Tibial artery (tissue), 4 donors: ENCODE data around the gene OSBPL3.

Source experiments
- DNase-seq, 2 donors: peaks; one replicate each; pipeline ENCODE4 v3.0.0-alpha.2; 2019
- H3K27ac ChIP-seq, 2 donors: fragments of 200-600 bp; sonication (generic) in 1 of 2; 1 replicate in 1 of 2; 2 replicates in 1 of 2; pipeline ENCODE4 v1.5.1; 2018 to 2019; ENCODE audit warnings: mild to moderate bottlenecking in 1 of 2
- H3K27me3 ChIP-seq, 2 donors: fragments of 200-600 bp; sonication (generic) in 1 of 2; one replicate each; pipeline versions ENCODE4 v1.5.1 to v1.6.0; 2016 to 2019
- H3K36me3 ChIP-seq, 3 donors: fragments of 200-600 bp; sonication (generic) in 2 of 3; one replicate each; pipeline ENCODE4 v1.5.1; 2016 to 2019; ENCODE audit warnings: mild to moderate bottlenecking in 2 of 3
- H3K4me1 ChIP-seq, 4 donors: fragments of 200-600 bp; sonication (generic) in 2 of 4; 1 replicate in 3 of 4; 2 replicates in 1 of 4; pipeline ENCODE4 v1.5.1; 2016 to 2019
- H3K4me3 ChIP-seq, 2 donors: fragments of 200-600 bp; sonication (generic) in 1 of 2; 1 replicate in 1 of 2; 2 replicates in 1 of 2; pipeline ENCODE4 v1.5.1; 2018 to 2019; ENCODE audit warnings: mild to moderate bottlenecking in 2 of 2
- H3K9me3 ChIP-seq, 3 donors: fragments of 200-600 bp; sonication (generic) in 1 of 3; one replicate each; pipeline ENCODE4 v1.5.1; 2016 to 2019
- CTCF ChIP-seq, 2 experiments: fragments of 200-600 bp in 1 of 2; fragments of 450-650 bp in 1 of 2; IDR thresholded peaks; one replicate each; pipeline ENCODE4 v1.5.1; 2017 to 2019; ENCODE audit warnings: antibody characterized with exemption in 2 of 2, mild to moderate bottlenecking in 1 of 2, moderate library complexity in 1 of 2
- intact Hi-C: fragments of 100-400 bp; cut with DNase I; formaldehyde crosslinking; loops from one replicate; pipeline ENCODE4 v1.15.0; 2023; ENCODE audit warnings: low total_unique reads

The OSBPL3 gene

GRCh38 chr7:24754906-24755506 is 225.0 kb downstream of the OSBPL3 start:
- Histone ChIP-seq H3K27ac (no peak overlapping the region), H3K4me3 (no peak overlapping the region), H3K27me3 (no peaks in the 10 kb centered on the region), H3K36me3 (no peaks in the 10 kb centered on the region), H3K9me3 (no peaks in the 10 kb centered on the region), H3K4me1 (peaks cover 0 to 11% (median 8%) of the 10 kb centered on the region in 4 donors)
- TF ChIP-seq CTCF (IDR thresholded peaks at IDR 0.05), result no peak
- DNase-seq, result no peak
- intact Hi-C loops, result no loop called here

GRCh38 chr7:24752073-24752800 is 227.7 kb downstream of the OSBPL3 start:
- H3K27me3 ChIP-seq, result no peaks in the 10 kb centered on the region
- no peak overlapping the region for H3K4me3 ChIP-seq
- no peaks in the 10 kb centered on the region for H3K36me3 ChIP-seq
- H3K27ac ChIP-seq, result no peak overlapping the region
- H3K9me3 ChIP-seq, result no peaks in the 10 kb centered on the region
- no peak for DNase-seq
- peaks cover 0 to 3% (median 0%) of the 10 kb centered on the region in 4 donors for H3K4me1 ChIP-seq
- TF ChIP-seq CTCF (IDR thresholded peaks at IDR 0.05), result no peak
- intact Hi-C loops, result no loop called here

GRCh38 chr7:24751484-24751883 is 228.5 kb downstream of the OSBPL3 start:
- H3K4me1 ChIP-seq, result peaks cover 0 to 3% (median 0%) of the 10 kb centered on the region in 4 donors
- H3K4me3 ChIP-seq, result no peak overlapping the region
- no peaks in the 10 kb centered on the region for H3K36me3 ChIP-seq
- H3K9me3 ChIP-seq, result no peaks in the 10 kb centered on the region
- intact Hi-C loops, result no loop called here
- DNase-seq, result no peak
- no peak overlapping the region for H3K27ac ChIP-seq
- no peaks in the 10 kb centered on the region for H3K27me3 ChIP-seq
- TF ChIP-seq CTCF (IDR thresholded peaks at IDR 0.05), result no peak

GRCh38 chr7:24750441-24751055 is 229.4 kb downstream of the OSBPL3 start:
- no peak overlapping the region for H3K27ac ChIP-seq
- intact Hi-C loops, result no loop called here
- H3K4me1 ChIP-seq, result peaks cover 0 to 3% (median 0%) of the 10 kb centered on the region in 4 donors
- H3K4me3 ChIP-seq, result no peak overlapping the region
- no peaks in the 10 kb centered on the region for H3K27me3 ChIP-seq
- TF ChIP-seq CTCF (IDR thresholded peaks at IDR 0.05), result no peak
- no peak for DNase-seq
- H3K9me3 ChIP-seq, result no peaks in the 10 kb centered on the region
- H3K36me3 ChIP-seq, result no peaks in the 10 kb centered on the region

GRCh38 chr7:24748521-24748920 is 231.5 kb downstream of the OSBPL3 start:
- no peak for DNase-seq
- Histone ChIP-seq H3K4me3 (no peak overlapping the region), H3K27ac (no peak overlapping the region), H3K9me3 (no peaks in the 10 kb centered on the region), H3K27me3 (no peaks in the 10 kb centered on the region), H3K36me3 (no peaks in the 10 kb centered on the region), H3K4me1 (no peaks in the 10 kb centered on the region)
- no peak for TF ChIP-seq CTCF (IDR thresholded peaks at IDR 0.05)
- intact Hi-C loops, result no loop called here
